Right renal cortex interstitium (tissue), 3 donors: ENCODE results near the gene IQUB. TPM values are rescaled to one million over a fixed set of nuclear protein-coding genes. Genes with fewer than 3 reads are reported as not detected.
"Not testable (repeated sequence)": the region's sequence is repeated elsewhere in the genome, so short reads cannot be mapped to it uniquely, and the experiment has no call there.

Experiments
- DNase-seq, 3 donors: peaks; one replicate each; pipeline ENCODE4 v3.0.0-alpha.2; 2013; ENCODE audit warnings: low read depth in 3 of 3, low spot score in 2 of 3
- polyA plus RNA-seq, 3 donors: library from polyadenylated mRNA; unstranded; fragments of 120-200 nt; gene quantifications; one replicate each; pipeline ENCODE4 v1.2.1, GENCODE V29; 2013; ENCODE audit not compliant: insufficient read length in 3 of 3

IQUB gene
- polyA plus RNA-seq, 3 donors = 5.2 to 6.7 (median 6.2) TPM

DNA sequence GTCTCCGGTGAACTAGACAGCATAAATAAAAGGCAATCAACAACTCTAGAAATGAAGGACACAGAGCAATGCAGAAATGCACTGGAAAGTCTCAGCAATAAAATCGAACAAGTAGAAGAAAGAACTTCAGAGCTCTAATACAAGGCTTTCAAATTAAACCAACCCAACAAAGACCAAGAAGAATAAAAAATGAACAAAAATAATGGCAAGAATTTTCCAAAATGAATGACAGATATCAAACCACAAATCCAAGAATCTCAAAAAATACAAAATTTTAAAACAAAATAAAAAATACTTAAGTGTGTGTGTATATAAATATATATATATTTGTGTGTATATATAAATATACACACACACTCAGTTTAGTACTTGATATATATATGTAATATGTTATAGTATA, 110.8 kb downstream of the IQUB start:
- DNase-seq = no peak

DNA sequence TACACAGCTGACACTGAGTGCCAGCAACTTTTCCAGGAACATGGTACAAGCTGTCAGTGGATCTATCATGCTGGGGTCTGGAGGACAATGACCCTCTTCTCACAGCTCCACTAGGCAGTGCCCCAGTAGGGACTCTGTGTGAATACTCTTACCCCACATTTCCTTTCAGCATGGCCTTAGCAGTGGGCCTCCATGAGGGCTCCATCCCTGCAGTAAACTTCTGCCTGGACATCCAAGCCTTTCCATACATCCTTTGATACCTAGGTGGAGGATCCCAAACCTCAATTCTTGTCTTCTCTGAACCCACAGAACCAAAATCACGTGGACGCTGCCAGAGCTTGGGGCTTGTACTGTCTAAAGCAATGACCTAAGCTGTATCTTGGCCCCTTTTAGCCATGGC, 116.8 kb downstream of the IQUB start:
- DNase-seq = no peak

DNA sequence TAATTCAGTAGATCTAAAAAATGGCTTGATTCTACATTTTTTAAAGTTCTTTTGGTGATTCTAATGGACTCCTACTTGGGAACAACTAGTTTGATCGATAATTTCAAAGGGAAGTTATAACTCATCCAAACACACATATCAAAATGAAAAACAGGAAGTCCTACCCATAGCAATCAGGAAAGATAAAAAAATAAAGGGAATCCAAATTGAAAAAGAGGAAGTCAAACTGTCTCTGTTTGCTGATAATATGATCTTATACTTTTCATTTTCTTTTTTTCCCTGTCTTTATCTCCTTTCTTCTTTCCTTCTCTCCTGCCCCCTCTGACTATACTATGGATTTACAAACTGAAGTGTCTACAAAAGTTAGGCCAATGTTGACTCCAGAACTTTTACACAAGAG, 118.8 kb downstream of the IQUB start:
- DNase-seq = no peak

DNA sequence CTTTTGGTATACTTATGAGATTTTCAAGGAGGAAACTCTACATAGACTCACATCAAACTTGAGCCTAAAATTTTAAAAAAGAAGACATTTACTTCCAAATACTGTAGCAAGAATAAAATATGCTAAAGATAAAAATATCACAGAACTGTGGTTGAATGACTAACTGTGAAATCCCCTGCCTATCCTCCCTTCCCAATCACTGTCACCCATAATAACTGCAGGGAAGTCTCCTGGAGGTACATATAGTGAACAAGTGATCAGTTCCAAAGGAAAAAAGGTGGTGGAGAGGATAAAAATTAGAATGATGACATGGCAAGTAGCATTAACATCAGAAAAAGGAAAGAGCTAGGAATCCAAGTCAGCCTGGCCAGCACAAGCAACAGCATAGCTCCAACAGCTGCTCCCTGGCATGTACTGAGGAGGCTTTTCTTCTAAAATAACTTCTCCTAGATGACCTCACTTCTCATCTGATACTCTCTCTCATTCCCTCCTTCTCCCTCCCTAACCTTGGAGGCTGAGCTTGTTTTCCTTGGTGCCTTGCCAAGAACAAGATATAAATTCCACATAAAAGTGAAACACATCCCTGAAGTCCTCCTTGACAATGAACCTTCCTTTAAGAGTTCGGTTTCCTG, 124.0 kb downstream of the IQUB start:
- peak; percentile 59 to 78 (median 60) for DNase-seq

DNA sequence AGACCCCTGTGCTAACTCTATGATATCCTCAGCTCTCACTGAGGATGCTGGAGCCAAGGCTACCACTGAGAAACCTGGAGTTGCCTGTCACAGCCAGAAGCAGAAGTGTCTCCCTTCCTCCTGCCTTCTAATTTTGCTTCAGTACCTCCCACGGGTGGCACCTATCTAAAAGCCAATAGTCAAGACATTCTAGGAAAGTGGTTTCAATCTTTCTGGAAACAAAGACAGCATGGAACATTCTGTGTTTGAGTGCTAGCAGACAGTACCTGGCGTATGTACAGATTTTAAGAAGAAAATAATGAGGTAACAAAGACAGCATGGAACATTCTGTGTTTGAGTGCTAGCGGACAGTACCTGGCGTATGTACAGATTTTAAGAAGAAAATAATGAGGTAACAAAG, 126.4 kb downstream of the IQUB start:
- DNase-seq = not testable (repeated sequence)

Other genes with a start within 250 kb of the IQUB start
- 100 to 1,000 TPM; 218 to 243 (median 240) TPM for gene NDUFA5, start 23.2 kb upstream of the IQUB start, polyA plus RNA-seq
- gene ASB15, start 67.2 kb upstream of the IQUB start, polyA plus RNA-seq = 1 to 10 TPM; 1.1 to 2.0 (median 1.8) TPM
- under 1 TPM in 2 of 3 donors, not detected in 1; 0.10 to 0.15 TPM for gene LMOD2, start 121.3 kb upstream of the IQUB start, polyA plus RNA-seq
- gene WASL, start 214.4 kb upstream of the IQUB start, polyA plus RNA-seq = 10 to 100 TPM; 81.0 to 85.6 (median 83.5) TPM